ENCODE data around the gene S100A12. TPM values are rescaled to one million over a fixed set of nuclear protein-coding genes. Genes with fewer than 3 reads are reported as not detected.

Gene S100A12
- total RNA-seq, 1 donor from 2014 or later = not detected

- no peak for DNase-seq (ENCODE audit: low spot score, unreplicated experiment)
- H3K4me3 Mint-ChIP-seq (ENCODE audit: low read depth) = no peak overlapping the region
- peaks cover 4% of the 10 kb centered on the region for H3K4me1 Mint-ChIP-seq (ENCODE audit: low read depth)
- no peaks in the 10 kb centered on the region for H3K36me3 Mint-ChIP-seq (ENCODE audit: insufficient read depth)
- TF ChIP-seq CTCF (IDR thresholded peaks at IDR 0.05; ENCODE audit: unreplicated experiment) = no peak
- H3K27me3 Mint-ChIP-seq = peaks cover 4% of the 10 kb centered on the region
- H3K27ac Mint-ChIP-seq = no peak overlapping the region
- no peaks in the 10 kb centered on the region for H3K9me3 Mint-ChIP-seq (ENCODE audit: low read depth)
These were observed 13.8 kb downstream of the S100A12 start for GRCh38 chr1:153361480-153362109.

GRCh38 chr1:153360592-153361479 lies 14.6 kb downstream of the S100A12 start:
- Mint-ChIP-seq H3K9me3 (ENCODE audit: low read depth) (no peaks in the 10 kb centered on the region), H3K27ac (no peak overlapping the region), H3K27me3 (peaks cover 10% of the 10 kb centered on the region), H3K36me3 (ENCODE audit: insufficient read depth) (no peaks in the 10 kb centered on the region), H3K4me1 (ENCODE audit: low read depth) (peaks cover 4% of the 10 kb centered on the region), H3K4me3 (ENCODE audit: low read depth) (no peak overlapping the region)
- no peak for DNase-seq (ENCODE audit: low spot score, unreplicated experiment)
- no peak for TF ChIP-seq CTCF (IDR thresholded peaks at IDR 0.05; ENCODE audit: unreplicated experiment)

DNA sequence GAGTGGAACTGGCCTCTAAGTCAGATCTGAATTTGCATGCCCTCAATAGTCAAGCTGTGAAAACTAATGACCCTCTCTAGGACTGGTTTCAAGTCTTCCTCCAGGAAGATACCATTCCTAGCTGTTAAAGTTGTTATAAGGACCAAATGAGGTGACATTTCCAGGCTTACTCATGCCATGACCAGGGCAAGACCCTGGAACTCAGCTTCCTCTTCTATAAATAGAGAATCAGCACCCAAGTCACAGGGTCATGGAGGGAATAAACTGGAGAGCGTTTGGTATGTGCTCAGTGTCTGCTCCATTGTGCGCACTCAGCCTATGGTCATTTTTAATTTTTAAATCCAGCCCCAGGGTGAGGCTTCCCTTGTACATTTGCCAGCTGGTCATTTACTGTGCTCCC lies 15.2 kb downstream of the S100A12 start:
- DNase-seq (ENCODE audit: low spot score, unreplicated experiment) = no peak
- Mint-ChIP-seq H3K4me3 (ENCODE audit: low read depth) (no peak overlapping the region), H3K36me3 (ENCODE audit: insufficient read depth) (no peaks in the 10 kb centered on the region), H3K27ac (no peak overlapping the region), H3K4me1 (ENCODE audit: low read depth) (peaks cover 4% of the 10 kb centered on the region), H3K27me3 (peaks cover 10% of the 10 kb centered on the region), H3K9me3 (ENCODE audit: low read depth) (no peaks in the 10 kb centered on the region)
- no peak for TF ChIP-seq CTCF (IDR thresholded peaks at IDR 0.05; ENCODE audit: unreplicated experiment)

- Mint-ChIP-seq H3K27me3 (peaks cover 10% of the 10 kb centered on the region), H3K9me3 (ENCODE audit: low read depth) (no peaks in the 10 kb centered on the region), H3K36me3 (ENCODE audit: insufficient read depth) (no peaks in the 10 kb centered on the region), H3K27ac (no peak overlapping the region), H3K4me3 (ENCODE audit: low read depth) (no peak overlapping the region), H3K4me1 (ENCODE audit: low read depth) (peaks cover 4% of the 10 kb centered on the region)
- no peak for TF ChIP-seq CTCF (IDR thresholded peaks at IDR 0.05; ENCODE audit: unreplicated experiment)
- no peak for DNase-seq (ENCODE audit: low spot score, unreplicated experiment)
These were observed 16.2 kb downstream of the S100A12 start for GRCh38 chr1:153359241-153359640.

- no peak for DNase-seq (ENCODE audit: low spot score, unreplicated experiment)
- H3K4me1 Mint-ChIP-seq (ENCODE audit: low read depth) = peaks cover 4% of the 10 kb centered on the region
- H3K36me3 Mint-ChIP-seq (ENCODE audit: insufficient read depth) = no peaks in the 10 kb centered on the region
- no peak for TF ChIP-seq CTCF (IDR thresholded peaks at IDR 0.05; ENCODE audit: unreplicated experiment)
- H3K9me3 Mint-ChIP-seq (ENCODE audit: low read depth) = no peaks in the 10 kb centered on the region
- no peak overlapping the region for H3K27ac Mint-ChIP-seq
- peaks cover 10% of the 10 kb centered on the region for H3K27me3 Mint-ChIP-seq
- no peak overlapping the region for H3K4me3 Mint-ChIP-seq (ENCODE audit: low read depth)
These were observed 16.8 kb downstream of the S100A12 start for GRCh38 chr1:153358691-153358975.

Measured in progenitor cell of endocrine pancreas (in vitro differentiated cells).